Endothelial cell of umbilical vein (primary cell): ENCODE results near the gene TRMT61B.

Source experiments
- EZH2 ChIP-seq: IDR thresholded peaks from 2 replicates; pipeline ENCODE4 v1.6.1; 2012; ENCODE audit warnings: borderline replicate concordance, low read depth, mild to moderate bottlenecking, moderate library complexity, low read length, inconsistent platforms; ENCODE audit not compliant: severe bottlenecking
- POLR2A ChIP-seq: IDR thresholded peaks from 2 replicates; pipeline ENCODE4 v1.6.1; 2012; ENCODE audit warnings: low read depth, mild to moderate bottlenecking, control low read depth, low read length
- POLR2AphosphoS5 ChIP-seq: IDR thresholded peaks from 2 replicates; pipeline ENCODE4 v1.6.1; 2012; ENCODE audit warnings: low read depth, mild to moderate bottlenecking, control low read depth, low read length, moderate library complexity; ENCODE audit not compliant: insufficient read depth
- TF ChIP-seq, protein P1 (sequence below), 2 donors: IDR thresholded peaks; 1 replicate in 1 of 2; 2 replicates in 1 of 2; pipeline ENCODE4 v1.5.1; 2011; ENCODE audit warnings: low read length in 2 of 2, mild to moderate bottlenecking in 2 of 2, moderate library complexity in 2 of 2, control low read depth in 1 of 2, inconsistent platforms in 1 of 2, low read depth in 1 of 2; ENCODE audit not compliant: insufficient read depth in 1 of 2; ENCODE audit errors: extremely low read depth in 1 of 2
- TF ChIP-seq, protein P2 (sequence below): IDR thresholded peaks from 2 replicates; pipeline ENCODE4 v1.6.1; 2011; ENCODE audit not compliant: insufficient read depth, insufficient read length

DNA sequence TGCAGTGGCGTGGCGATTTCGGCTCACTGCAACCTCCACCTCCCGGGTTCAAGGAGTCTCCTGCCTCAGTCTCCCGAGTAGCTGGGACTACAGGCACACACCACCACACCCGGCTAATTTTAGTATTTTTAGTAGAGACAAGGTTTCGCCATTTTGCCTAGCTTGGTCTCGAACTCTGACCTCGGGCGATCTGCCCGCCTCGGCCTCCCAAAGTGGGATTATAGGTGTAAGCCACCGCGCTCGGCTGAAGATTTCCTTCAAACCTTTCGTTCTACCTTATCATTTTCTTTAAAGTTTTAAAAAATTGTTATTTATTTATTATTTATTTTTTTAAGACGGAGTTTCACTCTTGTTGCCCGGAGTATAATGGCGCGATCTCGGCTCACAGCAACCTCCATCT is 23.4 kb upstream of the TRMT61B start:
- TF ChIP-seq POLR2AphosphoS5 = no peak
- TF ChIP-seq, protein P1, sequence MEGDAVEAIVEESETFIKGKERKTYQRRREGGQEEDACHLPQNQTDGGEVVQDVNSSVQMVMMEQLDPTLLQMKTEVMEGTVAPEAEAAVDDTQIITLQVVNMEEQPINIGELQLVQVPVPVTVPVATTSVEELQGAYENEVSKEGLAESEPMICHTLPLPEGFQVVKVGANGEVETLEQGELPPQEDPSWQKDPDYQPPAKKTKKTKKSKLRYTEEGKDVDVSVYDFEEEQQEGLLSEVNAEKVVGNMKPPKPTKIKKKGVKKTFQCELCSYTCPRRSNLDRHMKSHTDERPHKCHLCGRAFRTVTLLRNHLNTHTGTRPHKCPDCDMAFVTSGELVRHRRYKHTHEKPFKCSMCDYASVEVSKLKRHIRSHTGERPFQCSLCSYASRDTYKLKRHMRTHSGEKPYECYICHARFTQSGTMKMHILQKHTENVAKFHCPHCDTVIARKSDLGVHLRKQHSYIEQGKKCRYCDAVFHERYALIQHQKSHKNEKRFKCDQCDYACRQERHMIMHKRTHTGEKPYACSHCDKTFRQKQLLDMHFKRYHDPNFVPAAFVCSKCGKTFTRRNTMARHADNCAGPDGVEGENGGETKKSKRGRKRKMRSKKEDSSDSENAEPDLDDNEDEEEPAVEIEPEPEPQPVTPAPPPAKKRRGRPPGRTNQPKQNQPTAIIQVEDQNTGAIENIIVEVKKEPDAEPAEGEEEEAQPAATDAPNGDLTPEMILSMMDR (IDR thresholded peaks at IDR 0.05; ENCODE audit: extremely low read depth in 1 of 2, insufficient read depth in 1 of 2, low read depth in 1 of 2, low read length in 2 of 2) = no peak
- no peak for TF ChIP-seq EZH2
- TF ChIP-seq POLR2A = no peak
- TF ChIP-seq, protein P2, sequence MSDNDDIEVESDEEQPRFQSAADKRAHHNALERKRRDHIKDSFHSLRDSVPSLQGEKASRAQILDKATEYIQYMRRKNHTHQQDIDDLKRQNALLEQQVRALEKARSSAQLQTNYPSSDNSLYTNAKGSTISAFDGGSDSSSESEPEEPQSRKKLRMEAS = no peak
